Measurements from ENCODE around the gene OR8B12.

OR8B12 gene
- 0 reads per million in 9 experiments for total RNA-seq

GRCh38 chr11:124543554-124543953, at the start of gene OR8B12:
Gene OR8B12 (minus strand): TSS chr11:124543654. CDS start chr11:124543654, 0 bp downstream.
- no peak for ATAC-seq (replicated peaks)
- peaks cover 0 to 8% of the 10 kb centered on the region in 2 donors for H3K9me3 Mint-ChIP-seq
- DNase-seq, result no peak
- H3K4me3 Mint-ChIP-seq, result no peak within 1 kb of the TSS
- no peak within 1 kb of the TSS for H3K27ac Mint-ChIP-seq
- peaks cover 30 to 39% of the 10 kb centered on the region in 2 donors for H3K27me3 Mint-ChIP-seq
- H3K36me3 Mint-ChIP-seq (ENCODE audit: insufficient read depth), result no peaks in the 10 kb centered on the region
- no peaks in the 10 kb centered on the region for H3K4me1 Mint-ChIP-seq (ENCODE audit: low read depth in 2 of 2)

DNA sequence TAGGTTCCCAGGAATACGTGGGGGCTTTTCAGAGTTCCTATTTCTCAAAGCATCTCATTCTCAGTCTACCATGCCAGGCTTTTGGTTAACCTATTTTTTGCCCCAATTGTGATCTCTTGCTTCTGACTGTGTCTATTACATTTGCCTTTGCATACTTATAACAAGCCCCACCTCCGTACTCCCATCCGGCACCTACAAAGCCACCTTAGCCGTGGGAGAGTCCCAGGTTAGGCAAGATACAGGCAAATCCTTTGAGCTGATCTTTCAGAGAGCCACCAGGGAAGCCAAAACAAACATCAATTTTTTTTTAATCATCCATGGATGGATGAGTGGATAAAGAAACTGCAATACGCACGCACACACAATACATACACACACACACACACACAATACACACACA, 49.2 kb upstream of the OR8B12 start:
- H3K4me1 Mint-ChIP-seq (ENCODE audit: low read depth in 2 of 2), result no peaks in the 10 kb centered on the region
- H3K4me3 Mint-ChIP-seq, result no peak overlapping the region
- H3K36me3 Mint-ChIP-seq (ENCODE audit: insufficient read depth), result peaks cover 3% of the 10 kb centered on the region
- DNase-seq (no peak), ATAC-seq (replicated peaks) (no peak)
- H3K9me3 Mint-ChIP-seq, result no peaks in the 10 kb centered on the region
- H3K27me3 Mint-ChIP-seq, result peaks cover 28 to 46% of the 10 kb centered on the region in 2 donors
- H3K27ac Mint-ChIP-seq, result no peak overlapping the region

DNA sequence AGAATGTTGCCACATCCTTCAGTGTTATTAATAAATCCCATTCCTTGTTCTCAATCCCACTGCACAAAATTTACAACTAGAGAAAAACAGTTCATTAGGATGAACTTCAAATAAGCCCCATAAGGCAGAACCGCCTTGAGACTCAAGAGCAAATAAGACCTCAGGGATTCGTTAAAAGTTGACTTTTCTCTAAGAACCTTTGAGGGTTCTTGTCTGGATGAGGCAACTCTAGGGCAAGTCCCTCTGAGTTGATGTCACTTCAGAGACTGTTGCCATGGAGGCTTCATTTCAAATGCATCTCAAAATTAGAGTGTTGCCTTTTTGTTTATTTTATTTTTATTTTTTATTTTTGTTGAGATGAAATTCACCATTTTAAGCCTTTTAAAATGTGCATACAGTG, 48.0 kb upstream of the OR8B12 start:
- no peak for DNase-seq
- peaks cover 3% of the 10 kb centered on the region for H3K36me3 Mint-ChIP-seq (ENCODE audit: insufficient read depth)
- no peak overlapping the region for H3K4me3 Mint-ChIP-seq
- no peaks in the 10 kb centered on the region for H3K9me3 Mint-ChIP-seq
- H3K27me3 Mint-ChIP-seq, result peaks cover 27 to 48% of the 10 kb centered on the region in 2 donors
- no peak for ATAC-seq (replicated peaks)
- H3K4me1 Mint-ChIP-seq (ENCODE audit: low read depth in 2 of 2), result no peaks in the 10 kb centered on the region
- H3K27ac Mint-ChIP-seq, result no peak overlapping the region

- DNase-seq (peak; percentile 4 to 15 (median 7)), ATAC-seq (replicated peaks) (no peak)
- H3K9me3 Mint-ChIP-seq, result no peaks in the 10 kb centered on the region
- H3K36me3 Mint-ChIP-seq (ENCODE audit: insufficient read depth), result no peaks in the 10 kb centered on the region
- no peak overlapping the region for H3K4me3 Mint-ChIP-seq
- peaks cover 20 to 44% of the 10 kb centered on the region in 2 donors for H3K27me3 Mint-ChIP-seq
- no peak overlapping the region for H3K27ac Mint-ChIP-seq
- H3K4me1 Mint-ChIP-seq (ENCODE audit: low read depth in 2 of 2), result no peaks in the 10 kb centered on the region
Observed at GRCh38 chr11:124586238-124586860, 42.9 kb upstream of the OR8B12 start.

DNA sequence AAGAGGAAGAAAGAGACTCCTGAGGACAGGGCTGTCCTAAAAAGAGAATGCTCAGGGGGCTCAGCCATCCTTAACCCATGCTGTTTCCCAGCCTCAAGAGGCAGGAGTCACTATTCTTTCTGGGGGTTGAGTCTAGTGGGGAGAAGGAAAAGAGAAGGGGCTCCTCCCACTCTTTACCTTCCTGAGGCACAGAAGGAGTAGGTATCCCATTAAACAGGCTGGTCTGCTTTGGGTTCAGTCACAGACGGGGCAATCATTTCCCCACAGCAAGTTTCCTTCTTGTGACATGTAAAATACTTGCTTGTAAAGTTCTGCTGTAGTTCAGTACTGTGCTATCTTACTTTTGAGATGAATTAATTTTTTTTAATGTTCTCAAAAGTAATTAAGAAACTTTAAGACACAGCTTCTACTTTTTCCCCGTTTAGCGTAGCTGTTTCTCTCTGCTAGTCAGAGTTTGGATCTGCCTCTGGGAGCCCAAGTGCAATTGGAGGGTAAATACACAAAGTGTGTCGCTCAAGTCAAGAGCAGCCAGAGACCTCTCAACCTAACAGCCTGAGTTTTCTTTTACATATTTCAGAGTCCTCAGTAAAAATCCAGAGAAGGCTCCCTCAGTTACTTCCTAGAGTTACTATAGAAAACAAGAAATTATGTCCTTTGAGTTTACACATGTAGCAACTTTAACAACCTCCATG, 41.4 kb upstream of the OR8B12 start:
- H3K27me3 Mint-ChIP-seq, result peaks cover 20 to 44% of the 10 kb centered on the region in 2 donors

GRCh38 chr11:124583781-124584180, 40.3 kb upstream of the OR8B12 start:
- ATAC-seq (replicated peaks), result no peak
- H3K27ac Mint-ChIP-seq, result no peak overlapping the region
- H3K9me3 Mint-ChIP-seq, result no peaks in the 10 kb centered on the region
- no peak for DNase-seq
- H3K36me3 Mint-ChIP-seq (ENCODE audit: insufficient read depth), result no peaks in the 10 kb centered on the region
- H3K4me1 Mint-ChIP-seq (ENCODE audit: low read depth in 2 of 2), result no peaks in the 10 kb centered on the region
- H3K4me3 Mint-ChIP-seq, result no peak overlapping the region
- peaks cover 20 to 41% of the 10 kb centered on the region in 2 donors for H3K27me3 Mint-ChIP-seq

More for the DNA sequence above, 41.4 kb upstream of the OR8B12 start:
- H3K4me1 Mint-ChIP-seq (ENCODE audit: low read depth in 2 of 2), result no peaks in the 10 kb centered on the region
- DNase-seq (no peak), ATAC-seq (replicated peaks) (no peak)
- no peaks in the 10 kb centered on the region for H3K9me3 Mint-ChIP-seq
- no peak overlapping the region for H3K27ac Mint-ChIP-seq
- no peaks in the 10 kb centered on the region for H3K36me3 Mint-ChIP-seq (ENCODE audit: insufficient read depth)
- no peak overlapping the region for H3K4me3 Mint-ChIP-seq

GRCh38 chr11:124582565-124582964, 39.1 kb upstream of the OR8B12 start:
- Mint-ChIP-seq H3K36me3 (ENCODE audit: insufficient read depth) (no peaks in the 10 kb centered on the region), H3K4me3 (no peak overlapping the region), H3K9me3 (no peaks in the 10 kb centered on the region), H3K27ac (no peak overlapping the region), H3K27me3 (peaks cover 14 to 43% of the 10 kb centered on the region in 2 donors), H3K4me1 (ENCODE audit: low read depth in 2 of 2) (no peaks in the 10 kb centered on the region)
- ATAC-seq (replicated peaks) (no peak), DNase-seq (no peak)

GRCh38 chr11:124581817-124582216, 38.4 kb upstream of the OR8B12 start:
- no peak overlapping the region for H3K27ac Mint-ChIP-seq
- H3K36me3 Mint-ChIP-seq (ENCODE audit: insufficient read depth), result no peaks in the 10 kb centered on the region
- H3K27me3 Mint-ChIP-seq, result peaks cover 6 to 36% of the 10 kb centered on the region in 2 donors
- ATAC-seq (replicated peaks), result no peak
- DNase-seq, result no peak
- no peaks in the 10 kb centered on the region for H3K4me1 Mint-ChIP-seq (ENCODE audit: low read depth in 2 of 2)
- no peak overlapping the region for H3K4me3 Mint-ChIP-seq
- H3K9me3 Mint-ChIP-seq, result no peaks in the 10 kb centered on the region

DNA sequence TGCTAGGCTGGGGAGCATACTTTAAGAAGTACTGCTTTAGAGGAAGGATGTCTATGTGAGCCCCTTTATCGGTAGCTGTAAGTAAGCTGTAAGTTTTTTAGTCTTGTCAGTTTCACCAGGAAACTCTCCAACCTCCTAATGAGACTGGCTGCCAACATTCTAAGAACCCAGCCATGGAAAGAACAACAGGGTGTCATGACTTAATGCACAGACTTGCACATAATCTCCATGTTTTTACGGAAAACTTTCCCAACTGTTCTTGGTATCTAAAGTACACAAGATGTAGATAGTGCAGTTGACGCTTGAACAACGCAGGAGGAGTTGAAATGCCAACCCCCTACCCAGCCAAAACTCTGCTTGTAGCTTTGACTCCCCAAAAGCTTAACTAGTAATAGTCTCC, 35.3 kb upstream of the OR8B12 start:
- no peaks in the 10 kb centered on the region for H3K36me3 Mint-ChIP-seq (ENCODE audit: insufficient read depth)
- no peaks in the 10 kb centered on the region for H3K4me1 Mint-ChIP-seq (ENCODE audit: low read depth in 2 of 2)

GRCh38 chr11:124577716-124578427, 34.4 kb upstream of the OR8B12 start:
- no peak overlapping the region for H3K4me3 Mint-ChIP-seq
- DNase-seq, result no peak

More for the DNA sequence above, 35.3 kb upstream of the OR8B12 start:
- Mint-ChIP-seq H3K4me3 (no peak overlapping the region), H3K27me3 (peaks cover 13 to 43% of the 10 kb centered on the region in 2 donors), H3K27ac (no peak overlapping the region), H3K9me3 (no peaks in the 10 kb centered on the region)
- no peak for ATAC-seq (replicated peaks)
- DNase-seq, result no peak

DNA sequence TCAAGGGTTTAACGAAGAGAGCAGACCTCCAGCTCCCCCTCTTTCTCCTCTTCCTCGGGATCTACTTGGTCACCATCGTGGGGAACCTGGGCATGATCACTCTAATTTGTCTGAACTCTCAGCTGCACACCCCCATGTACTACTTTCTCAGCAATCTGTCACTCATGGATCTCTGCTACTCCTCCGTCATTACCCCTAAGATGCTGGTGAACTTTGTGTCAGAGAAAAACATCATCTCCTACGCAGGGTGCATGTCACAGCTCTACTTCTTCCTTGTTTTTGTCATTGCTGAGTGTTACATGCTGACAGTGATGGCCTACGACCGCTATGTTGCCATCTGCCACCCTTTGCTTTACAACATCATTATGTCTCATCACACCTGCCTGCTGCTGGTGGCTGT, 26.7 kb upstream of the OR8B12 start:
- H3K27ac Mint-ChIP-seq, result no peak overlapping the region
- H3K27me3 Mint-ChIP-seq, result peaks cover 33 to 34% of the 10 kb centered on the region in 2 donors
- no peak overlapping the region for H3K4me3 Mint-ChIP-seq
- H3K36me3 Mint-ChIP-seq (ENCODE audit: insufficient read depth), result no peaks in the 10 kb centered on the region
- H3K4me1 Mint-ChIP-seq (ENCODE audit: low read depth in 2 of 2), result no peaks in the 10 kb centered on the region
- no peak for ATAC-seq (replicated peaks)
- no peak for DNase-seq
- H3K9me3 Mint-ChIP-seq, result no peaks in the 10 kb centered on the region

More at GRCh38 chr11:124577716-124578427, 34.4 kb upstream of the OR8B12 start:
- ATAC-seq (replicated peaks), result no peak
- no peak overlapping the region for H3K27ac Mint-ChIP-seq
- H3K9me3 Mint-ChIP-seq, result no peaks in the 10 kb centered on the region
- H3K36me3 Mint-ChIP-seq (ENCODE audit: insufficient read depth), result no peaks in the 10 kb centered on the region
- H3K4me1 Mint-ChIP-seq (ENCODE audit: low read depth in 2 of 2), result no peaks in the 10 kb centered on the region
- H3K27me3 Mint-ChIP-seq, result peaks cover 13 to 43% of the 10 kb centered on the region in 2 donors

GRCh38 chr11:124569697-124570096, 26.2 kb upstream of the OR8B12 start, which contains the start of gene OR8A1:
Gene OR8A1 (plus strand): TSS chr11:124569997. CDS start chr11:124570120, 123 bp downstream.
- Mint-ChIP-seq H3K9me3 (no peaks in the 10 kb centered on the region), H3K4me3 (no peak within 1 kb of the TSS), H3K27me3 (peaks cover 33 to 34% of the 10 kb centered on the region in 2 donors), H3K36me3 (ENCODE audit: insufficient read depth) (no peaks in the 10 kb centered on the region), H3K4me1 (ENCODE audit: low read depth in 2 of 2) (no peaks in the 10 kb centered on the region), H3K27ac (no peak within 1 kb of the TSS)
- ATAC-seq (replicated peaks), result no peak
- DNase-seq, result no peak

DNA sequence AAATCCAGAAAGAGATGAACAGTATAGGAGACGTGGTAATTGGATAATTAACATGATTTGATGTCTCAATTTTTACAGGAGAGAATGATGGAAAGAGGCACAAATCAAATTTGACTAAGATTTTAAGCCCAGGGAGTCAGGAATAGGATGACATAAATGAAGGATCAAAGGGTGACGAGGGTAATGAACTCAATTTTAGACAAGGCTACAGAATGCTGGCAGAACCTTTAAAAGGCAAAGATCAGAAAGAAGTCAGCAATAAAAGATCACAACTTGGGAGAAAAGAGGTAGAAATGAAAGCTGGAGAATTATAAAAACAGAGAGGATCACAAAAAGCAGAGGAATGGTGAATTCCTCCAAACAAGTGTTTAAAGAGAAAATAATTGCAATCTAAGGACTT, 13.4 kb upstream of the OR8B12 start:
- H3K36me3 Mint-ChIP-seq (ENCODE audit: insufficient read depth), result no peaks in the 10 kb centered on the region
- no peak overlapping the region for H3K27ac Mint-ChIP-seq
- DNase-seq (no peak), ATAC-seq (replicated peaks) (no peak)
- H3K27me3 Mint-ChIP-seq, result no peaks in the 10 kb centered on the region
- no peaks in the 10 kb centered on the region for H3K9me3 Mint-ChIP-seq
- no peak overlapping the region for H3K4me3 Mint-ChIP-seq
- no peaks in the 10 kb centered on the region for H3K4me1 Mint-ChIP-seq (ENCODE audit: low read depth in 2 of 2)
